ENCODE measurements around the gene SYNPO2L. TPM values are rescaled to one million over a fixed set of nuclear protein-coding genes. Genes with fewer than 3 reads are reported as not detected.
"Not testable (repeated sequence)": the region's sequence is repeated elsewhere in the genome, so short reads cannot be mapped to it uniquely, and the experiment has no call there.

Gene SYNPO2L
- total RNA-seq, 1 donor from 2014 or later, result 1.2 TPM

GRCh38 chr10:73690755-73691154 lies 34.9 kb upstream of the SYNPO2L start:
- not testable (repeated sequence) for H3K27ac Mint-ChIP-seq (ENCODE audit: unreplicated experiment); H3K27me3 ChIP-seq (ENCODE audit: insufficient read depth, low read length); H3K36me3 ChIP-seq (ENCODE audit: insufficient read depth, low read length); H3K4me1 ChIP-seq (ENCODE audit: insufficient read depth, low read length); H3K9me3 Mint-ChIP-seq (ENCODE audit: unreplicated experiment); FAIRE-seq; DNase-seq (ENCODE audit: low read depth); H3K27ac ChIP-seq (ENCODE audit: low read depth, low read length); H3K27me3 Mint-ChIP-seq (ENCODE audit: low read depth, unreplicated experiment); H3K79me2 ChIP-seq (ENCODE audit: insufficient read depth, low read length); H3K9ac ChIP-seq (ENCODE audit: low read length); H3K4me3 ChIP-seq (ENCODE audit: insufficient read depth, low read depth, low read length); H3K9me3 ChIP-seq (ENCODE audit: insufficient read depth, low read depth, low read length); H3K4me2 ChIP-seq (ENCODE audit: low read length); H2AFZ ChIP-seq (ENCODE audit: low read depth, low read length); H3K4me3 Mint-ChIP-seq (ENCODE audit: unreplicated experiment); H4K20me1 ChIP-seq (ENCODE audit: insufficient read depth, low read length); H3K4me1 Mint-ChIP-seq (ENCODE audit: low read depth, unreplicated experiment)
- H3K36me3 Mint-ChIP-seq (ENCODE audit: low read depth, unreplicated experiment), result peaks cover 12% of the 10 kb centered on the region

DNA sequence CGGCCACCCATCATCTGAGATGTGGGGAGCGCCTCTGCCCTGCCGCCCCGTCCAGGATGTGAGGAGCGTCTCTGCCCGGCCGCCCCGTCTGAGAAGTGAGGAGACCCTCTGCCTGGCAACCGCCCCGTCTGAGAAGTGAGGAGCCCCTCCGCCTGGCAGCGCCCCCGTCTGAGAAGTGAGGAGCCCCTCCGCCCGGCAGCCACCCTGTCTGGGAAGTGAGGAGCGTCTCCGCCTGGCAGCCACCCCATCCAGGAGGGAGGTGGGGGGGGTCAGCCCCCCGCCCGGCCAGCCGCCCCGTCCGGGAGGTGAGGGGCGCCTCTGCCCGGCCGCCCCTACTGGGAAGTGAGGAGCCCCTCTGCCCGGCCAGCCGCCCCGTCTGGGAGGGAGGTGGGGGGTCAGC lies 33.8 kb upstream of the SYNPO2L start:
- not testable (repeated sequence) for H4K20me1 ChIP-seq (ENCODE audit: insufficient read depth, low read length); FAIRE-seq; H2AFZ ChIP-seq (ENCODE audit: low read depth, low read length); H3K27ac Mint-ChIP-seq (ENCODE audit: unreplicated experiment); H3K4me1 ChIP-seq (ENCODE audit: insufficient read depth, low read length); H3K4me3 ChIP-seq (ENCODE audit: insufficient read depth, low read depth, low read length); H3K9me3 Mint-ChIP-seq (ENCODE audit: unreplicated experiment); H3K4me1 Mint-ChIP-seq (ENCODE audit: low read depth, unreplicated experiment); H3K27ac ChIP-seq (ENCODE audit: low read depth, low read length); H3K79me2 ChIP-seq (ENCODE audit: insufficient read depth, low read length); H3K36me3 ChIP-seq (ENCODE audit: insufficient read depth, low read length); DNase-seq (ENCODE audit: low read depth); H3K4me3 Mint-ChIP-seq (ENCODE audit: unreplicated experiment); H3K27me3 ChIP-seq (ENCODE audit: insufficient read depth, low read length); H3K9ac ChIP-seq (ENCODE audit: low read length); H3K27me3 Mint-ChIP-seq (ENCODE audit: low read depth, unreplicated experiment); H3K4me2 ChIP-seq (ENCODE audit: low read length); H3K9me3 ChIP-seq (ENCODE audit: insufficient read depth, low read depth, low read length)
- peaks cover 12% of the 10 kb centered on the region for H3K36me3 Mint-ChIP-seq (ENCODE audit: low read depth, unreplicated experiment)

- not testable (repeated sequence) for H2AFZ ChIP-seq (ENCODE audit: low read depth, low read length); H3K27me3 ChIP-seq (ENCODE audit: insufficient read depth, low read length); H3K9me3 Mint-ChIP-seq (ENCODE audit: unreplicated experiment); H3K9ac ChIP-seq (ENCODE audit: low read length); H3K4me3 Mint-ChIP-seq (ENCODE audit: unreplicated experiment); DNase-seq (ENCODE audit: low read depth); H3K4me3 ChIP-seq (ENCODE audit: insufficient read depth, low read depth, low read length); H3K79me2 ChIP-seq (ENCODE audit: insufficient read depth, low read length); FAIRE-seq; H3K27ac Mint-ChIP-seq (ENCODE audit: unreplicated experiment); H3K4me1 Mint-ChIP-seq (ENCODE audit: low read depth, unreplicated experiment); H3K27me3 Mint-ChIP-seq (ENCODE audit: low read depth, unreplicated experiment); H3K36me3 ChIP-seq (ENCODE audit: insufficient read depth, low read length); H3K27ac ChIP-seq (ENCODE audit: low read depth, low read length); H3K9me3 ChIP-seq (ENCODE audit: insufficient read depth, low read depth, low read length); H4K20me1 ChIP-seq (ENCODE audit: insufficient read depth, low read length); H3K4me2 ChIP-seq (ENCODE audit: low read length); H3K4me1 ChIP-seq (ENCODE audit: insufficient read depth, low read length)
- peaks cover 12% of the 10 kb centered on the region for H3K36me3 Mint-ChIP-seq (ENCODE audit: low read depth, unreplicated experiment)
Observed at GRCh38 chr10:73687641-73688040, 31.8 kb upstream of the SYNPO2L start.

DNA sequence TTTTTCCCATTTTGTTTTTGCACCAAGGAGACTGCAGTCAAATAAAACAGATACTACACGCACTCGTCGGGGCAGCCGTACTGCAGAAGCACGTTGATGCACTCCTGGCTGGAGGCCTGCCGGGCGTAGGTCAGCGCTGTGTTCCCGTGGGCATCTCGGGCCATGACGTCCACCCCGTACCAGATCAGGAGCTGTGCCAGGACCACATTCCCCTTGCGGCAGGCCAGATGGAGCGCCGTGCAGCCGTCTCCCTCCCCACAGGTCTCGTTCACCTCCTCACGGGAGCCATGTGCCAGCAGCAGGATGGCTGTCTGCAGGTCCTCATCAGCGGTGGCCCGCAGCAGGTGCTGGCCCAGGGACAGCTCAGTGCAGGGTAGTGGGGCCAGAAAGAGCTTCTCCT lies 18.7 kb upstream of the SYNPO2L start:
- not testable (repeated sequence) for H3K4me1 ChIP-seq (ENCODE audit: insufficient read depth, low read length); H4K20me1 ChIP-seq (ENCODE audit: insufficient read depth, low read length); H3K27me3 ChIP-seq (ENCODE audit: insufficient read depth, low read length); H3K36me3 Mint-ChIP-seq (ENCODE audit: low read depth, unreplicated experiment); H3K27me3 Mint-ChIP-seq (ENCODE audit: low read depth, unreplicated experiment); H3K9me3 Mint-ChIP-seq (ENCODE audit: unreplicated experiment); H3K27ac ChIP-seq (ENCODE audit: low read depth, low read length); FAIRE-seq; H3K27ac Mint-ChIP-seq (ENCODE audit: unreplicated experiment); H3K79me2 ChIP-seq (ENCODE audit: insufficient read depth, low read length); H2AFZ ChIP-seq (ENCODE audit: low read depth, low read length); H3K36me3 ChIP-seq (ENCODE audit: insufficient read depth, low read length); H3K4me2 ChIP-seq (ENCODE audit: low read length); H3K4me3 Mint-ChIP-seq (ENCODE audit: unreplicated experiment); H3K9ac ChIP-seq (ENCODE audit: low read length); H3K4me1 Mint-ChIP-seq (ENCODE audit: low read depth, unreplicated experiment); H3K9me3 ChIP-seq (ENCODE audit: insufficient read depth, low read depth, low read length); H3K4me3 ChIP-seq (ENCODE audit: insufficient read depth, low read depth, low read length); DNase-seq (ENCODE audit: low read depth)

GRCh38 chr10:73668378-73668777 lies 12.5 kb upstream of the SYNPO2L start:
- H3K9me3 Mint-ChIP-seq (ENCODE audit: unreplicated experiment); H3K36me3 Mint-ChIP-seq (ENCODE audit: low read depth, unreplicated experiment); H2AFZ ChIP-seq (ENCODE audit: low read depth, low read length); H3K36me3 ChIP-seq (ENCODE audit: insufficient read depth, low read length); DNase-seq (ENCODE audit: low read depth); H3K4me3 Mint-ChIP-seq (ENCODE audit: unreplicated experiment); FAIRE-seq; H3K27ac Mint-ChIP-seq (ENCODE audit: unreplicated experiment); H3K9me3 ChIP-seq (ENCODE audit: insufficient read depth, low read depth, low read length); H3K4me3 ChIP-seq (ENCODE audit: insufficient read depth, low read depth, low read length); H3K27me3 ChIP-seq (ENCODE audit: insufficient read depth, low read length); H3K4me1 ChIP-seq (ENCODE audit: insufficient read depth, low read length); H3K9ac ChIP-seq (ENCODE audit: low read length); H3K27ac ChIP-seq (ENCODE audit: low read depth, low read length); H3K27me3 Mint-ChIP-seq (ENCODE audit: low read depth, unreplicated experiment); H4K20me1 ChIP-seq (ENCODE audit: insufficient read depth, low read length); H3K4me1 Mint-ChIP-seq (ENCODE audit: low read depth, unreplicated experiment); H3K79me2 ChIP-seq (ENCODE audit: insufficient read depth, low read length); H3K4me2 ChIP-seq (ENCODE audit: low read length): not testable (repeated sequence)

GRCh38 chr10:73666153-73666809 lies 10.5 kb upstream of the SYNPO2L start:
- not testable (repeated sequence) for H2AFZ ChIP-seq (ENCODE audit: low read depth, low read length); H3K4me1 ChIP-seq (ENCODE audit: insufficient read depth, low read length); H3K4me3 ChIP-seq (ENCODE audit: insufficient read depth, low read depth, low read length); H3K9me3 ChIP-seq (ENCODE audit: insufficient read depth, low read depth, low read length); H3K27ac ChIP-seq (ENCODE audit: low read depth, low read length); H3K27me3 Mint-ChIP-seq (ENCODE audit: low read depth, unreplicated experiment); H3K36me3 ChIP-seq (ENCODE audit: insufficient read depth, low read length); H3K79me2 ChIP-seq (ENCODE audit: insufficient read depth, low read length); H3K27ac Mint-ChIP-seq (ENCODE audit: unreplicated experiment); H3K4me3 Mint-ChIP-seq (ENCODE audit: unreplicated experiment); H3K27me3 ChIP-seq (ENCODE audit: insufficient read depth, low read length); H4K20me1 ChIP-seq (ENCODE audit: insufficient read depth, low read length); H3K9ac ChIP-seq (ENCODE audit: low read length); FAIRE-seq; H3K4me2 ChIP-seq (ENCODE audit: low read length); H3K9me3 Mint-ChIP-seq (ENCODE audit: unreplicated experiment); H3K36me3 Mint-ChIP-seq (ENCODE audit: low read depth, unreplicated experiment)
- H3K4me1 Mint-ChIP-seq (ENCODE audit: low read depth, unreplicated experiment), result peaks cover 16% of the 10 kb centered on the region
- peak; percentile 35 for DNase-seq (ENCODE audit: low read depth)

Measured in astrocyte (in vitro differentiated cells and primary cell).